IPS DF 4.7 (cell line): Measurements from ENCODE around the gene RBM15B.
"Not testable (repeated sequence)": the region's sequence is repeated elsewhere in the genome, so short reads cannot be mapped to it uniquely, and the experiment has no call there.

Source experiments
- DNase-seq: peaks from one replicate; pipeline ENCODE4 v3.0.0-alpha.2; 2013; ENCODE audit warnings: low spot score; ENCODE audit errors: extremely low read depth

Gene RBM15B

GRCh38 chr3:51379301-51379700 is 11.8 kb upstream of the RBM15B start:
- no peak for DNase-seq

GRCh38 chr3:51379746-51380455 is 11.2 kb upstream of the RBM15B start:
- DNase-seq, result no peak

GRCh38 chr3:51380601-51381332 is 10.3 kb upstream of the RBM15B start:
- no peak for DNase-seq

- DNase-seq, result no peak
Measured at GRCh38 chr3:51381333-51381705, 9.8 kb upstream of the RBM15B start.

- no peak for DNase-seq
Measured at GRCh38 chr3:51382076-51382745, 8.9 kb upstream of the RBM15B start.

GRCh38 chr3:51382947-51383578 is 8.0 kb upstream of the RBM15B start:
- DNase-seq, result no peak

GRCh38 chr3:51384055-51384725 is 6.9 kb upstream of the RBM15B start:
- DNase-seq, result no peak

- peak; percentile 95 for DNase-seq
Measured at GRCh38 chr3:51384726-51385473, 6.2 kb upstream of the RBM15B start, which contains the start of gene MANF. TSS of gene MANF (plus strand) at chr3:51385291. CDS start at chr3:51385343, 52 bp downstream.

- DNase-seq, result no peak
Measured at GRCh38 chr3:51385621-51386091, 5.4 kb upstream of the RBM15B start.

- no peak for DNase-seq
Measured at GRCh38 chr3:51386159-51386851, 4.8 kb upstream of the RBM15B start.

GRCh38 chr3:51386852-51387229 is 4.2 kb upstream of the RBM15B start:
- no peak for DNase-seq

- DNase-seq, result not testable (repeated sequence)
Measured at GRCh38 chr3:51387281-51387680, 3.8 kb upstream of the RBM15B start.

- DNase-seq, result no peak
Measured at GRCh38 chr3:51388286-51389029, 2.6 kb upstream of the RBM15B start.

GRCh38 chr3:51389423-51390183 is 1.5 kb upstream of the RBM15B start:
- no peak for DNase-seq

GRCh38 chr3:51390246-51391074 is 625 bp upstream of the RBM15B start:
- DNase-seq, result no peak

- DNase-seq, result no peak
Measured at GRCh38 chr3:51391566-51392354, 675 bp downstream of the RBM15B start.
